Globus pallidus (tissue), 1 donor: ENCODE results near the gene SLC11A1.

ENCODE experiments used
- DNase-seq: peaks from one replicate; pipeline ENCODE4 v3.0.0-alpha.2; 2015; ENCODE audit warnings: low spot score

SLC11A1 gene

GRCh38 chr2:218381916-218382366 is at the start of gene SLC11A1:
SLC11A1 (plus strand) TSS chr2:218382273; CDS start chr2:218382369, 96 bp downstream.
- DNase-seq, result peak; percentile 53

- DNase-seq, result no peak
Observed at GRCh38 chr2:218332288-218332687, 49.8 kb upstream of the SLC11A1 start.

- DNase-seq, result no peak
Observed at GRCh38 chr2:218332920-218333645, 49.0 kb upstream of the SLC11A1 start.

- no peak for DNase-seq
Observed at GRCh38 chr2:218334531-218334930, 47.5 kb upstream of the SLC11A1 start.

GRCh38 chr2:218340656-218341055 is 41.4 kb upstream of the SLC11A1 start:
- DNase-seq, result no peak

- DNase-seq, result no peak
Observed at GRCh38 chr2:218341381-218341780, 40.7 kb upstream of the SLC11A1 start.

GRCh38 chr2:218342837-218343236 is 39.2 kb upstream of the SLC11A1 start:
- DNase-seq, result no peak

GRCh38 chr2:218343591-218343990 is 38.5 kb upstream of the SLC11A1 start:
- DNase-seq, result no peak

GRCh38 chr2:218344090-218344754 is 37.9 kb upstream of the SLC11A1 start:
- no peak for DNase-seq

GRCh38 chr2:218344755-218345417 is 37.2 kb upstream of the SLC11A1 start:
- no peak for DNase-seq

GRCh38 chr2:218345491-218346236 is 36.4 kb upstream of the SLC11A1 start:
- DNase-seq, result no peak

- DNase-seq, result no peak
Observed at GRCh38 chr2:218347172-218347571, 34.9 kb upstream of the SLC11A1 start.

GRCh38 chr2:218354045-218354444 is 28.0 kb upstream of the SLC11A1 start:
- no peak for DNase-seq

GRCh38 chr2:218354850-218355443 is 27.1 kb upstream of the SLC11A1 start:
- DNase-seq, result no peak

- DNase-seq, result no peak
Observed at GRCh38 chr2:218357236-218358177, 24.6 kb upstream of the SLC11A1 start.

- peak; percentile 32 for DNase-seq
Observed at GRCh38 chr2:218360453-218360852, 21.6 kb upstream of the SLC11A1 start.

- no peak for DNase-seq
Observed at GRCh38 chr2:218362606-218363005, 19.5 kb upstream of the SLC11A1 start.

GRCh38 chr2:218363736-218364135 is 18.3 kb upstream of the SLC11A1 start:
- DNase-seq, result no peak

- DNase-seq, result no peak
Observed at GRCh38 chr2:218364196-218364595, 17.9 kb upstream of the SLC11A1 start.

- no peak for DNase-seq
Observed at GRCh38 chr2:218366621-218367414, 15.3 kb upstream of the SLC11A1 start.
